Naive thymus-derived CD4-positive, alpha-beta T cell (primary cell): ENCODE data around the gene SRSF3. TPM values are rescaled to one million over a fixed set of nuclear protein-coding genes. Genes with fewer than 3 reads are reported as not detected.
"Not testable (repeated sequence)": the region's sequence is repeated elsewhere in the genome, so short reads cannot be mapped to it uniquely, and the experiment has no call there.

Source experiments
- ATAC-seq: fragments of 150-1000 bp; cut with Tn5 transposase; 2 replicates; pipeline ENCODE4 v1.10.0; 2021; ENCODE audit warnings: mild to moderate bottlenecking, moderate library complexity
- CTCF ChIA-PET: fragments of 350-600 bp; sonication (Branson Sonifier 250); formaldehyde crosslinking; loops from one replicate; lab custom pipeline; 2021; ENCODE audit warnings: antibody characterized with exemption; lab: Charles Lee
- POLR2A ChIA-PET: fragments of 350-600 bp; sonication (Branson Sonifier 250); formaldehyde crosslinking; loops from one replicate; lab custom pipeline; 2021; ENCODE audit warnings: antibody characterized with exemption, inconsistent platforms; lab: Charles Lee
- DNase-seq, 9 donors: peaks; one replicate each; pipeline versions ENCODE4 v3.0.0 to v3.0.0-alpha.2; 2020 to 2022; ENCODE audit warnings: mixed read lengths in 1 of 9
- H3K27ac ChIP-seq: one replicate; pipeline ENCODE4 v1.7.0; 2013; ENCODE audit warnings: mild to moderate bottlenecking, low read depth, low read length, moderate library complexity
- H3K27me3 ChIP-seq, 2 donors: one replicate each; pipeline ENCODE4 v1.7.0; 2013; ENCODE audit warnings: low read length in 2 of 2, mild to moderate bottlenecking in 2 of 2, moderate library complexity in 2 of 2; ENCODE audit not compliant: control insufficient read depth in 2 of 2, insufficient read depth in 2 of 2
- H3K36me3 ChIP-seq, 3 experiments: 1 replicate in 2 of 3; 2 replicates in 1 of 3; pipeline ENCODE4 v1.7.0; 2013; ENCODE audit warnings: low read length in 3 of 3, mild to moderate bottlenecking in 3 of 3, moderate library complexity in 1 of 3; ENCODE audit not compliant: insufficient read depth in 3 of 3, control insufficient read depth in 2 of 3
- H3K4me1 ChIP-seq, 2 donors: one replicate each; pipeline ENCODE4 v1.7.0; 2013; ENCODE audit warnings: low read length in 2 of 2, mild to moderate bottlenecking in 2 of 2, moderate library complexity in 1 of 2; ENCODE audit not compliant: control insufficient read depth in 2 of 2, insufficient read depth in 2 of 2
- H3K4me3 ChIP-seq: 2 replicates; pipeline ENCODE4 v1.7.0; 2013; ENCODE audit warnings: mild to moderate bottlenecking, low read length
- H3K9me3 ChIP-seq, 3 experiments: 1 replicate in 2 of 3; 2 replicates in 1 of 3; pipeline ENCODE4 v1.7.0; 2013; ENCODE audit warnings: low read length in 3 of 3; ENCODE audit not compliant: control insufficient read depth in 2 of 3
- H3K27ac Mint-ChIP-seq, 9 donors: one replicate each; pipeline ENCODE4 v1.8.0; 2020 to 2022; ENCODE audit warnings: mixed read lengths in 9 of 9, mild to moderate bottlenecking in 8 of 9, moderate library complexity in 5 of 9, inconsistent platforms in 2 of 9
- H3K27me3 Mint-ChIP-seq, 5 donors: one replicate each; pipeline ENCODE4 v1.8.0; 2021 to 2022; ENCODE audit warnings: mixed read lengths in 5 of 5, mild to moderate bottlenecking in 1 of 5
- H3K36me3 Mint-ChIP-seq, 5 donors: one replicate each; pipeline ENCODE4 v1.8.0; 2020 to 2022; ENCODE audit warnings: mixed read lengths in 5 of 5, mild to moderate bottlenecking in 3 of 5, inconsistent platforms in 1 of 5
- H3K4me1 Mint-ChIP-seq, 7 donors: one replicate each; pipeline ENCODE4 v1.8.0; 2020 to 2022; ENCODE audit warnings: mixed read lengths in 7 of 7, mild to moderate bottlenecking in 3 of 7, inconsistent platforms in 1 of 7
- H3K4me3 Mint-ChIP-seq, 10 donors: one replicate each; pipeline ENCODE4 v1.8.0; 2020 to 2022; ENCODE audit warnings: mild to moderate bottlenecking in 10 of 10, mixed read lengths in 10 of 10, moderate library complexity in 6 of 10, inconsistent platforms in 2 of 10
- H3K9me3 Mint-ChIP-seq, 11 donors: one replicate each; pipeline ENCODE4 v1.8.0; 2020 to 2022; ENCODE audit warnings: mixed read lengths in 11 of 11, mild to moderate bottlenecking in 4 of 11, inconsistent platforms in 1 of 11, moderate library complexity in 1 of 11
- intact Hi-C, 2 donors: fragments of 100-400 bp; cut with micrococcal nuclease; formaldehyde crosslinking; loops; one replicate each; pipeline ENCODE4 v1.15.1; 2023
- polyA plus RNA-seq, 2 donors: library from polyadenylated mRNA; unstranded; fragments of 300-500 nt; fragmentation: Illumina TruSeq; gene quantifications; one replicate each; pipeline ENCODE4 v1.2.3, GENCODE V29; 2021
- total RNA-seq, 6 experiments: library from RNA in 5 of 6; stranded (reverse) in 5 of 6; gene quantifications; 1 replicate in 5 of 6; 2 replicates in 1 of 6; pipeline ENCODE4 v1.2.3 and lab custom pipeline; 2021 to 2026

SRSF3 gene
- total and polyA plus RNA-seq, 7 experiments from 2014 or later, result 317 to 510 (median 403) TPM

DNA sequence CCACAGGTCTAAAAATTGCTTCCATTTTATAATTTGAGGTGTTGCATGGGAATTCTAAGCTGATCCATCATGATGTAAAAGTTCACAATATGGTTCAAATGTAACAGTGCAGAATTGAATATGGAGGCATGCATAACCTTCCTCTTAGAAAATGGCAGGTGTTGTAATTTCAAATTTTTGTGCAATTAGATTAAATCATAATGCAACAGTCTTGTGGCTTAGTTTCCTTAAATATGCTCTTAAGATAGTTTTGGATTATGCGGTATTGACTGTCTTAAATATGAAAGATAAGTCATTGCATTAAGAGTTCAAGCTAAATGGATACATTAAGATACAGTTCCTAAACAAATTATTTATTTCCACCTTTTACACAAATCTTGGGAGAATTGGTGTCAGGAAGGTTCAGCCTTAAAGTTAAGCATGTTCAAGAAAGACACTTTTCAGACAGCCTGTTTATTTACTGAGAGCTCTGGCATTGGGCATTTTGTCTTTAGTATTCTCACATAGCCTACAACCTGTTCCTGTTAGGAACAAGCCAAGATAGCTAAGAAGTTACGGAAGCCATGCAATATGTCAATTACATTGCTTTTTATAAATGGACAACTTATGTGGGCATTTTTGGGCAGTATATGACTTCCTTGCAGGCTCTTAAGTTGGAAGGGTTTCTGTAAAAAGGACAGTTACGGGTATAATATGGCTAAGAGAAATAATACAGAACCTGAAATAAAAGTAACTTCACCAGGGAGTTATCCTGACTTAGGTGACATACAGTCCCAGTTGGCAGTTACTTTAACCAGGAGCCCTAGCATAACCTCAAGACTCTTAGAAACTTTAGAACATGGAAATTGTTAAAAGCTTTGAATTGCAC is 9.3 kb downstream of the SRSF3 start:
- Mint-ChIP-seq H3K4me1 (peaks cover 54 to 97% (median 85%) of the 10 kb centered on the region in 7 donors), H3K27ac (peak overlapping the region in 7 of 9 donors; percentile 18 to 97 (median 78)), H3K4me3 (peak overlapping the region in 7 of 10 donors; percentile 4 to 97 (median 53)), H3K36me3 (peaks cover 24 to 77% (median 61%) of the 10 kb centered on the region in 5 donors), H3K27me3 (no peaks in the 10 kb centered on the region), H3K9me3 (peaks cover 0 to 10% (median 0%) of the 10 kb centered on the region in 11 donors)
- Histone ChIP-seq H3K27ac (peak overlapping the region; percentile 73), H3K4me1 (peaks cover 75 to 79% of the 10 kb centered on the region in 2 donors), H3K27me3 (no peaks in the 10 kb centered on the region), H3K36me3 (peaks cover 71 to 91% (median 83%) of the 10 kb centered on the region in 3 experiments), H3K9me3 (no peaks in the 10 kb centered on the region), H3K4me3 (no peak overlapping the region)
- no peak for ATAC-seq
- intact Hi-C loops, result no loop called here
- CTCF ChIA-PET, result interaction anchor here (0.6 to 2.3 kb wide), 2 partner anchors 12 to 16 kb away, joined by 3 to 11 read pairs; no protein-coding TSS in a partner anchor
- POLR2A ChIA-PET, result interaction anchor here (0.5 to 12.0 kb wide), 8 partner anchors 9 to 867 kb away, joined by 3 to 288 read pairs (median 4); partner anchors contain the start of gene SRSF3
- no peak for DNase-seq

DNA sequence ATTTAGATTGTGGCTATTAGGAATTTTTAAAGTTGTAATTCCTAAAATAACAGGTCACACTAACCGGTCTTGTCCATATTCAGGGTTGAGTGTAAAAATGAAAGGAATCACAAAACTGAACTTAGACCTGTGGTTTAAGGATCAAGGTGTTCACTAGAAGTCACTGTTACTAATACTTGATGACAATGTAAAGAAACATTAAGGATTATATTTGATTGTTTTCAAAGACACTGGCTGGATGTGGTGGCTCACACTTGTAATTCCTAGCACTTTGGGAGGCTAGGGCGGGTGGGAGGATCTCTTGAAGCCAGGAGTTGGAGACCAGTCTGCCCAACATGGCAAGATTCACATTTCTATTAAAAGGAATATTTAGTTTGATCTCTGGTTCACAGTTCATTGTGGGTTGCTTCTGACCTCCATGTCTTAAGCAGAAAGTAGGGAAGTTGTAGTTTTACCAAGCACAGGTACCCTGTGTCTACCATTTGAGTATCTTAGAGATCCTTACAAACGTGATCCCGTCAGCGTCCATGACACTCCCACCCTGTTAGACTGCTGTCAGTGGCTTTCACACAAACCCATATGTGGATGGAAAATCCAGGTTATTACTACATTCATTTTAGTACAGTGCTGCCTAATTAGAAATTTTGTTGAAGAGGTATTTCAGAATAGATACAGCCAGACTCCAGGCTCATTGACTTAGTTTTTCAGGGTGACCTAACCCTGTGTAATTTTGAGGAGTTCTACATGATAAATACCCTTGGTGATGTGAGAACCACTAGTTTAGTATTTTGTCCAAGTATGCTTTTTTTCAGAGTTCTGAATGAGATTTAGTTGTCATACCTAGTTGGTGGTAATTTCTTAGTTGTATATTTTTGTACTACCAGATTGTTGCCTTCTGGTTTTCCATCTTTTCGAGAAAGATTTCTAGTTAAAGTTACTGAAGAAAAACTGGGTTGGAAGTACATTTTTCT is 10.2 kb downstream of the SRSF3 start:
- peaks cover 51 to 97% (median 83%) of the 10 kb centered on the region in 7 donors for H3K4me1 Mint-ChIP-seq
- intact Hi-C loops, result loop anchor here in 1 of 2 donors (1.0 kb wide), 1 partner anchor 7 kb away; no protein-coding TSS in a partner anchor
- peak overlapping the region in 9 of 10 donors; percentile 5 to 90 (median 25) for H3K4me3 Mint-ChIP-seq
- H3K9me3 Mint-ChIP-seq, result peaks cover 0 to 8% (median 0%) of the 10 kb centered on the region in 11 donors
- Histone ChIP-seq H3K27me3 (no peaks in the 10 kb centered on the region), H3K27ac (peak overlapping the region; percentile 73), H3K9me3 (no peaks in the 10 kb centered on the region), H3K4me1 (peaks cover 66 to 69% of the 10 kb centered on the region in 2 donors), H3K36me3 (peaks cover 63 to 89% (median 74%) of the 10 kb centered on the region in 3 experiments), H3K4me3 (no peak overlapping the region)
- ChIA-PET CTCF (interaction anchor here (2.3 kb wide), 1 partner anchor 11 kb away, joined by 11 read pairs; no protein-coding TSS in a partner anchor), POLR2A (interaction anchor here (0.5 to 12.0 kb wide), 6 partner anchors 8 to 868 kb away, joined by 4 to 288 read pairs (median 16); partner anchors contain the start of gene SRSF3)
- ATAC-seq, result no peak
- H3K36me3 Mint-ChIP-seq, result peaks cover 16 to 75% (median 57%) of the 10 kb centered on the region in 5 donors
- no peaks in the 10 kb centered on the region for H3K27me3 Mint-ChIP-seq
- DNase-seq, result no peak
- peak overlapping the region; percentile 23 to 97 (median 78) for H3K27ac Mint-ChIP-seq

DNA sequence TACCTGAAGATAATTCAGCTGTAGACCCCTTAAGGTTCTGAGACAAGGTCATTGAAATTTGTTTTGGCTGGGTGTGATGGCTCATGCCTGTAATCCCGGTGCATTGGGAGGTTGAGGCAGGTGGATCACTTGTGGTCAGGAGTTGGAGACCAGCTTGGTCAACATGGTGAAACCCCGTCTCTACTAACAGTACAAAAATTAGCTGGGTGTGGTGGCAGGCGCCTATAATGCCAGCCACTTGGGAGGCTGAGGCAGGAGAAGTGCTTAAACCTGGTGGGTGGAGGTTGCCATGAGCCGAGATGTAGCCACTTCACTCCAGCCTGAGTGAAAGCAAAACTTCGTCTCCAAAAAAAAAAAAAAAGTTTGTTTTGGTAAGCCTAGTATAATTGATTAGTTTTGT is 11.0 kb downstream of the SRSF3 start:
- H3K4me3 Mint-ChIP-seq, result peak overlapping the region in 5 of 10 donors; percentile 4 to 90 (median 51)
- no peak for DNase-seq
- no peaks in the 10 kb centered on the region for H3K27me3 Mint-ChIP-seq
- peaks cover 0 to 3% (median 0%) of the 10 kb centered on the region in 11 donors for H3K9me3 Mint-ChIP-seq
- H3K36me3 Mint-ChIP-seq, result peaks cover 14 to 73% (median 51%) of the 10 kb centered on the region in 5 donors
- Histone ChIP-seq H3K27ac (peak overlapping the region; percentile 73), H3K36me3 (peaks cover 56 to 81% (median 66%) of the 10 kb centered on the region in 3 experiments), H3K4me1 (peaks cover 58 to 62% of the 10 kb centered on the region in 2 donors), H3K4me3 (no peak overlapping the region), H3K9me3 (no peaks in the 10 kb centered on the region), H3K27me3 (no peaks in the 10 kb centered on the region)
- no peak for ATAC-seq
- ChIA-PET POLR2A (interaction anchor here (0.6 to 5.9 kb wide), 2 partner anchors 10 to 62 kb away, joined by 4 to 50 read pairs; partner anchors contain the start of gene SRSF3), CTCF (interaction anchor here (1.1 kb wide), 1 partner anchor 9 kb away, joined by 4 read pairs; no protein-coding TSS in a partner anchor)
- intact Hi-C loops, result loop anchor here in 1 of 2 donors (1.0 kb wide), 1 partner anchor 8 kb away; no protein-coding TSS in a partner anchor
- H3K4me1 Mint-ChIP-seq, result peaks cover 46 to 97% (median 82%) of the 10 kb centered on the region in 7 donors
- H3K27ac Mint-ChIP-seq, result peak overlapping the region; percentile 29 to 97 (median 78)

DNA sequence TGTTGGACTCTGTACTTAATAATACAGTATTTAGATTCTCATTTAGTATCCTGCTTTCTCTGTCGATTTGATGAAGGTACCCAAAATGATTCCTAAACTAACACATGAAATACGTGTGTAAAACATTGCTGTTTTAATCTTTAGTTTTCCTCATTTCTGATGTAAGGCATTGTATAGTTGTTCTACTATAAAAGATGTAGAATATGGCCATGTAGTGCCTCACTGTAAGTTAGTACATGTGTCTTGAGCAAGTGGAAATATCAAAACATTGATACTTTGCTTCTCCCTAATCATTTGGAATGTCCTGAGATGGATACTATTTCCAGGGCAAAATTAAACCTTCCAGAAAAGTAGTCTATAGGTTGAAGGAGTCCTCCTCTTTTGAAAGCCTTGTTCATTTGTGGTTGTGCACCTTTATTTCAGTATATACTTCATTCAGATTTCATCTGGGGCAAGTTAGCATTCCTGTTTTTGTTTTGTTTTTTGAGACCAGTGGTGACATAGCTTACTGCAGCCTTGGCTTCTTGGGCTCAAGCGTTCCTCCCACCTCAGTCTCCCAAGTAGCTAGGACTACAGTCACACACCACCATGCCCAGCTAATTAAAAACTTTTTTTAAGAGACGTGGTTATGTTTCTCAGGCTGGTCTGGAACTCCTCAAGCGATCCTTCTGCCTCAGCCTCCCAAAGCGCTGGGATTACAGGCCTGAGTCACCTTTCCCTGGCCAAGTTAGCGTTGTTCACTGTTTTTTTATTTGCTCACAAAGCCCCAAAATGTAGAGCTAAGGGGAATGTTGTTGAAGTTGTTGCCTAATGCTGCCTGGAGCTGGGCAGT is 11.6 kb downstream of the SRSF3 start:
- Mint-ChIP-seq H3K4me3 (peak overlapping the region in 6 of 10 donors; percentile 0 to 90 (median 48)), H3K36me3 (peaks cover 9 to 70% (median 48%) of the 10 kb centered on the region in 5 donors), H3K9me3 (peaks cover 0 to 6% (median 0%) of the 10 kb centered on the region in 11 donors), H3K27ac (peak overlapping the region; percentile 0 to 97 (median 66)), H3K4me1 (peaks cover 42 to 94% (median 78%) of the 10 kb centered on the region in 7 donors), H3K27me3 (no peaks in the 10 kb centered on the region)
- Histone ChIP-seq H3K27me3 (no peaks in the 10 kb centered on the region), H3K4me3 (no peak overlapping the region), H3K4me1 (peaks cover 52 to 55% of the 10 kb centered on the region in 2 donors), H3K27ac (peak overlapping the region; percentile 21), H3K36me3 (peaks cover 50 to 81% (median 63%) of the 10 kb centered on the region in 3 experiments), H3K9me3 (no peaks in the 10 kb centered on the region)
- no peak for DNase-seq
- ChIA-PET POLR2A (interaction anchor here (0.6 to 5.9 kb wide), 5 partner anchors 7 to 359 kb away, joined by 3 to 53 read pairs (median 5); partner anchors contain the start of gene SRSF3), CTCF (interaction anchor here (1.1 kb wide), 1 partner anchor 9 kb away, joined by 4 read pairs; no protein-coding TSS in a partner anchor)
- intact Hi-C loops, result loop anchor here in 1 of 2 donors (1.0 kb wide), 1 partner anchor 8 kb away; no protein-coding TSS in a partner anchor
- ATAC-seq, result no peak

DNA sequence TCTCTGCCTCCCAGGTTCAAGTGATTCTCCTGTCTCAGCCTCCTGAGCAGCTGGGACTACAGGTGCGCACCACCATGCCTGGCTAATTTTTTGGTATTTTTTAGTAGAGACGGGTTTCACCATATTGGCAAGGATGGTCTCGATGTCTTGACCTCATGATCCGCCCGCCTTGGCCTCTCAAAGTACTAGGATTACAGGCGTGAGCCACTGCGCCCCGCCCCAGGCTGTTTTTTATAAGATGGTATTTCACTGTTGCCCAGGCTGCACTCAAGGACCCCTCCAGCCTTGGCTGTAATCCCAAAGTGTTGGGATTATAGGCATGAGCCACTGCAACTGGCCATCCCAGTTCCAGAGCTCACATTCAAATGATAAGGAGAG is 13.1 kb downstream of the SRSF3 start:
- intact Hi-C loops, H3K4me3 ChIP-seq, ATAC-seq, H3K9me3 Mint-ChIP-seq, H3K27me3 ChIP-seq, H3K9me3 ChIP-seq, DNase-seq, H3K27ac ChIP-seq, H3K27me3 Mint-ChIP-seq: not testable (repeated sequence)
- peaks cover 12 to 72% (median 51%) of the 10 kb centered on the region in 5 donors for H3K36me3 Mint-ChIP-seq
- Histone ChIP-seq H3K36me3 (peaks cover 38 to 84% (median 56%) of the 10 kb centered on the region in 3 experiments), H3K4me1 (peaks cover 37 to 41% of the 10 kb centered on the region in 2 donors)
- H3K4me1 Mint-ChIP-seq, result peaks cover 33 to 86% (median 69%) of the 10 kb centered on the region in 7 donors
- ChIA-PET POLR2A (interaction anchor here (0.6 to 5.9 kb wide), 5 partner anchors 8 to 79 kb away, joined by 3 to 53 read pairs (median 4); partner anchors contain the start of gene SRSF3), CTCF (interaction anchor here (1.2 kb wide), 1 partner anchor 8 kb away, joined by 4 read pairs; no protein-coding TSS in a partner anchor)
- peak overlapping the region in 8 of 9 donors; percentile 59 to 87 (median 74) for H3K27ac Mint-ChIP-seq
- peak overlapping the region in 4 of 10 donors; percentile 29 to 61 (median 36) for H3K4me3 Mint-ChIP-seq
